Effector memory CD4-positive, alpha-beta T cell (primary cell): ENCODE measurements around the gene URB1.

ENCODE experiments used
- DNase-seq, 3 donors: peaks; one replicate each; pipeline ENCODE4 v3.0.0-alpha.2; 2020
- H3K27ac ChIP-seq: 2 replicates; pipeline ENCODE4 v1.7.0; 2013; ENCODE audit warnings: mild to moderate bottlenecking, low read length, moderate library complexity; ENCODE audit not compliant: insufficient read depth, poor library complexity, severe bottlenecking
- H3K27me3 ChIP-seq: replicated peaks from 2 replicates; pipeline ENCODE4 v1.7.0; 2013; ENCODE audit warnings: mild to moderate bottlenecking, low read length; ENCODE audit not compliant: insufficient read depth, control insufficient read depth, poor library complexity, severe bottlenecking
- H3K36me3 ChIP-seq: 2 replicates; pipeline ENCODE4 v1.7.0; 2013; ENCODE audit warnings: mild to moderate bottlenecking, low read length, moderate library complexity; ENCODE audit not compliant: control insufficient read depth, insufficient read depth
- H3K4me1 ChIP-seq: 2 replicates; pipeline ENCODE4 v1.7.0; 2013; ENCODE audit warnings: low read length, mild to moderate bottlenecking; ENCODE audit not compliant: control insufficient read depth, insufficient read depth, poor library complexity, severe bottlenecking
- H3K4me3 ChIP-seq: 2 replicates; pipeline ENCODE4 v1.7.0; 2013; ENCODE audit warnings: low read length, low read depth, mild to moderate bottlenecking; ENCODE audit not compliant: insufficient read depth, poor library complexity, severe bottlenecking
- H3K9me3 ChIP-seq: 2 replicates; pipeline ENCODE4 v1.7.0; 2013; ENCODE audit warnings: mild to moderate bottlenecking, low read length, moderate library complexity; ENCODE audit not compliant: control insufficient read depth

Gene URB1

GRCh38 chr21:32303385-32303784 lies 89.4 kb downstream of the URB1 start:
- no peak for DNase-seq
- H3K4me1 ChIP-seq = no peaks in the 10 kb centered on the region
- H3K27me3 ChIP-seq = no peaks in the 10 kb centered on the region
- no peak overlapping the region for H3K4me3 ChIP-seq
- no peak overlapping the region for H3K27ac ChIP-seq
- H3K36me3 ChIP-seq = no peaks in the 10 kb centered on the region
- H3K9me3 ChIP-seq = no peaks in the 10 kb centered on the region

GRCh38 chr21:32302560-32302959 lies 90.3 kb downstream of the URB1 start:
- H3K27ac ChIP-seq = no peak overlapping the region
- H3K36me3 ChIP-seq = no peaks in the 10 kb centered on the region
- H3K27me3 ChIP-seq = no peaks in the 10 kb centered on the region
- no peaks in the 10 kb centered on the region for H3K9me3 ChIP-seq
- H3K4me3 ChIP-seq = no peak overlapping the region
- H3K4me1 ChIP-seq = no peaks in the 10 kb centered on the region
- DNase-seq = no peak

- no peaks in the 10 kb centered on the region for H3K27me3 ChIP-seq
- no peak overlapping the region for H3K27ac ChIP-seq
- H3K9me3 ChIP-seq = no peaks in the 10 kb centered on the region
- no peaks in the 10 kb centered on the region for H3K36me3 ChIP-seq
- H3K4me1 ChIP-seq = no peaks in the 10 kb centered on the region
- H3K4me3 ChIP-seq = no peak overlapping the region
- DNase-seq = no peak
Measured at GRCh38 chr21:32301596-32301995, 91.2 kb downstream of the URB1 start.

GRCh38 chr21:32300117-32300681 lies 92.6 kb downstream of the URB1 start:
- no peaks in the 10 kb centered on the region for H3K9me3 ChIP-seq
- H3K4me3 ChIP-seq = no peak overlapping the region
- no peaks in the 10 kb centered on the region for H3K36me3 ChIP-seq
- H3K27ac ChIP-seq = no peak overlapping the region
- H3K4me1 ChIP-seq = no peaks in the 10 kb centered on the region
- H3K27me3 ChIP-seq = no peaks in the 10 kb centered on the region
- DNase-seq = no peak

GRCh38 chr21:32299695-32300094 lies 93.1 kb downstream of the URB1 start:
- Histone ChIP-seq H3K9me3 (no peaks in the 10 kb centered on the region), H3K36me3 (no peaks in the 10 kb centered on the region), H3K27ac (no peak overlapping the region), H3K4me3 (no peak overlapping the region), H3K4me1 (no peaks in the 10 kb centered on the region), H3K27me3 (no peaks in the 10 kb centered on the region)
- DNase-seq = no peak

- DNase-seq = no peak
- H3K9me3 ChIP-seq = no peaks in the 10 kb centered on the region
- H3K4me1 ChIP-seq = no peaks in the 10 kb centered on the region
- H3K27ac ChIP-seq = no peak within 1 kb of the TSS
- no peak within 1 kb of the TSS for H3K4me3 ChIP-seq
- no peaks in the 10 kb centered on the region for H3K36me3 ChIP-seq
- no peaks in the 10 kb centered on the region for H3K27me3 ChIP-seq
Measured at GRCh38 chr21:32298658-32299081, 94.1 kb downstream of the URB1 start, which contains the start of gene MRAP. Gene MRAP, plus strand, starts transcription at chr21:32298855. Its CDS starts 117 bp downstream, at chr21:32298972.

- Histone ChIP-seq H3K4me1 (no peaks in the 10 kb centered on the region), H3K9me3 (no peaks in the 10 kb centered on the region), H3K27me3 (no peaks in the 10 kb centered on the region), H3K4me3 (no peak overlapping the region), H3K27ac (no peak overlapping the region), H3K36me3 (no peaks in the 10 kb centered on the region)
- DNase-seq = no peak
Measured at GRCh38 chr21:32298148-32298559, 94.7 kb downstream of the URB1 start.

- H3K4me1 ChIP-seq = no peaks in the 10 kb centered on the region
- no peaks in the 10 kb centered on the region for H3K36me3 ChIP-seq
- H3K9me3 ChIP-seq = no peaks in the 10 kb centered on the region
- no peaks in the 10 kb centered on the region for H3K27me3 ChIP-seq
- no peak overlapping the region for H3K27ac ChIP-seq
- no peak overlapping the region for H3K4me3 ChIP-seq
- DNase-seq = no peak
Measured at GRCh38 chr21:32297449-32297848, 95.4 kb downstream of the URB1 start.

GRCh38 chr21:32285476-32285875 lies 107.3 kb downstream of the URB1 start:
- no peak for DNase-seq
- no peak overlapping the region for H3K27ac ChIP-seq
- no peaks in the 10 kb centered on the region for H3K36me3 ChIP-seq
- H3K4me3 ChIP-seq = no peak overlapping the region
- no peaks in the 10 kb centered on the region for H3K27me3 ChIP-seq
- no peaks in the 10 kb centered on the region for H3K9me3 ChIP-seq
- H3K4me1 ChIP-seq = no peaks in the 10 kb centered on the region

- Histone ChIP-seq H3K4me3 (no peak overlapping the region), H3K9me3 (no peaks in the 10 kb centered on the region), H3K4me1 (peaks cover 13% of the 10 kb centered on the region), H3K27ac (no peak overlapping the region), H3K36me3 (no peaks in the 10 kb centered on the region), H3K27me3 (no peaks in the 10 kb centered on the region)
- DNase-seq = no peak
Measured at GRCh38 chr21:32282992-32283391, 109.8 kb downstream of the URB1 start.
